Adrenal gland (tissue), 5 donors: ENCODE measurements around the gene ARHGAP31.

ENCODE experiments used
- POLR2A ChIP-seq, 2 donors: fragments of 450-650 bp; IDR thresholded peaks; one replicate each; pipeline ENCODE4 v1.6.1; 2017; ENCODE audit warnings: antibody characterized with exemption in 2 of 2, mild to moderate bottlenecking in 2 of 2, moderate library complexity in 1 of 2
- TF ChIP-seq, protein P1 (sequence below), 6 experiments: fragments of 450-650 bp in 4 of 6; fragments of 200-600 bp in 2 of 6; sonication (generic) in 1 of 6; IDR thresholded peaks; 1 replicate in 5 of 6; 2 replicates in 1 of 6; pipeline versions ENCODE4 v1.5.1 to v1.8.0; 2016 to 2021; ENCODE audit warnings: antibody characterized with exemption in 6 of 6, mild to moderate bottlenecking in 2 of 6, moderate library complexity in 1 of 6
- donor health status: DM: no; HTN: no; CAD: no.

DNA sequence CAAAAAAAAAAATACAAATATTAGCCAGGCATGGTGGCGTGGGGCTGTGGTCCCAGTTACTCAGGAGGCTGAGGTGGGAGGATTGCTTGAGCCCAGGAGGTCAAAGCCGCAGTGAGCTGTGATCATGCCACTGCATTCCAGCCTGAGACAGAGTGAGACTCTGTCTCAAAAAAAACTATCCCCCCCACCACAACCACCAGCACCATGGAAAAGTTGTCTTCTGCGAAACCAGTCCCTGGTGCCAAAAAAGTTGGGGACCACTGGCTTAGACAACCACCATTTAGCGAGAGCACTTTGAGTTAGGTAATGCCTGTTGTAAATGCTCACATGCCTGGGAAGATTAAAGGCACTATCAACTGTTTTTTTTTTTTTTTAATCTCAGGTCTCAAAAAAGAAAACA lies 15.4 kb downstream of the ARHGAP31 start:
- TF ChIP-seq, protein P1, sequence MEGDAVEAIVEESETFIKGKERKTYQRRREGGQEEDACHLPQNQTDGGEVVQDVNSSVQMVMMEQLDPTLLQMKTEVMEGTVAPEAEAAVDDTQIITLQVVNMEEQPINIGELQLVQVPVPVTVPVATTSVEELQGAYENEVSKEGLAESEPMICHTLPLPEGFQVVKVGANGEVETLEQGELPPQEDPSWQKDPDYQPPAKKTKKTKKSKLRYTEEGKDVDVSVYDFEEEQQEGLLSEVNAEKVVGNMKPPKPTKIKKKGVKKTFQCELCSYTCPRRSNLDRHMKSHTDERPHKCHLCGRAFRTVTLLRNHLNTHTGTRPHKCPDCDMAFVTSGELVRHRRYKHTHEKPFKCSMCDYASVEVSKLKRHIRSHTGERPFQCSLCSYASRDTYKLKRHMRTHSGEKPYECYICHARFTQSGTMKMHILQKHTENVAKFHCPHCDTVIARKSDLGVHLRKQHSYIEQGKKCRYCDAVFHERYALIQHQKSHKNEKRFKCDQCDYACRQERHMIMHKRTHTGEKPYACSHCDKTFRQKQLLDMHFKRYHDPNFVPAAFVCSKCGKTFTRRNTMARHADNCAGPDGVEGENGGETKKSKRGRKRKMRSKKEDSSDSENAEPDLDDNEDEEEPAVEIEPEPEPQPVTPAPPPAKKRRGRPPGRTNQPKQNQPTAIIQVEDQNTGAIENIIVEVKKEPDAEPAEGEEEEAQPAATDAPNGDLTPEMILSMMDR (IDR thresholded peaks at IDR 0.05) = no peak
- TF ChIP-seq POLR2A (IDR thresholded peaks at IDR 0.05) = no peak
